ENCODE data around the gene LRRC8E. TPM values are rescaled to one million over a fixed set of nuclear protein-coding genes. Genes with fewer than 3 reads are reported as not detected.

The LRRC8E gene
- total RNA-seq, 1 donor from 2014 or later, result not detected

- peaks cover 10% of the 10 kb centered on the region for H3K4me1 Mint-ChIP-seq (ENCODE audit: low read depth, unreplicated experiment)
- H3K4me3 Mint-ChIP-seq (ENCODE audit: unreplicated experiment), result peak overlapping the region; percentile 97
- no peaks in the 10 kb centered on the region for H3K36me3 Mint-ChIP-seq (ENCODE audit: unreplicated experiment)
- peaks cover 14% of the 10 kb centered on the region for H3K27me3 Mint-ChIP-seq (ENCODE audit: unreplicated experiment)
- peaks cover 17% of the 10 kb centered on the region for H3K9me3 Mint-ChIP-seq (ENCODE audit: unreplicated experiment)
- TF ChIP-seq CTCF (IDR thresholded peaks at IDR 0.05; ENCODE audit: partially characterized antibody, unreplicated experiment), result no peak
- DNase-seq, result no peak
- H3K27ac Mint-ChIP-seq (ENCODE audit: unreplicated experiment), result peak overlapping the region; percentile 100
Measured at GRCh38 chr19:7942981-7943443, 54.7 kb downstream of the LRRC8E start.

DNA sequence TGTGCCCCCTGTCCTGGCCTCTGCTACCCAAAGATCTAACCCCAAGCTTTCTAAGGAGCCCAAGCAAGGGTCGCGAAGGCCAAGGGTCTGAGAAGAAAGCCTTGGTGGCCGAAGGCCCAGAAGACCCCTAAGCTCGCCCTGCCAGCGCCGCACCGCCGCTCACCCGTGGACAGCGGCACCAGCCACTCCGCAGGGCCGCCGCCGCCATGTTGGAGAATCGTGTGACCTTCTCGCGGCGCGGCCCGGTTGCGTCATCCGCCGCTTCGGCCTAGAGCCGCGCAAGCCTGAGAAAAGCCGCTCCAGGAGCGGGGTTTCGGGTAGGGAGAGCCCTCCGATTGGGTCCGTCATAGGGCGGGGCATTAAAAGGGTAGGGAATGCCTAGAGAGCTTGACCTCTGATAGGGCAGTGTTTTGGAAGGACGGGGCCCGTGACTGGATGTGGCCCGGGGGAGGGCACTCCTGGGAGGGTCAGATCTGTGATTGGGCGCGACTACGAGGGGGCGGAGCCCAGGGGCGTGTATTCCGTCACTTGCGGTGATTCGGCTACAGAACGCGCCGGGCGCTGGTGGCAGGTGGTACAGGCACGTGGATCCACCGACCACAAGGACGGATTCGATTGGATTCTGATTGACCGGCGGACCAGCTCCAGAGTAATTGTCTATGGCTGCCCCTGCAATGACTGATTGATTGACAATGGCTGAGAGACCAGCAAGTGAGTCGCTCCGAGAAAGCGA is 55.3 kb downstream of the LRRC8E start, which contains the start of gene TIMM44:
TIMM44 (minus strand) TSS at position 223 of the 733 bp plus-strand sequence; CDS start at position 208, 15 bp downstream.
- Mint-ChIP-seq H3K4me1 (ENCODE audit: low read depth, unreplicated experiment) (peaks cover 10% of the 10 kb centered on the region), H3K27me3 (ENCODE audit: unreplicated experiment) (peaks cover 14% of the 10 kb centered on the region), H3K27ac (ENCODE audit: unreplicated experiment) (peak within 1 kb of the TSS; percentile 100), H3K9me3 (ENCODE audit: unreplicated experiment) (peaks cover 19% of the 10 kb centered on the region), H3K36me3 (ENCODE audit: unreplicated experiment) (no peaks in the 10 kb centered on the region), H3K4me3 (ENCODE audit: unreplicated experiment) (peak within 1 kb of the TSS; percentile 97)
- DNase-seq, result peak; percentile 99
- TF ChIP-seq CTCF (IDR thresholded peaks at IDR 0.05; ENCODE audit: partially characterized antibody, unreplicated experiment), result no peak

- H3K4me1 Mint-ChIP-seq (ENCODE audit: low read depth, unreplicated experiment), result peaks cover 7% of the 10 kb centered on the region
- TF ChIP-seq CTCF (IDR thresholded peaks at IDR 0.05; ENCODE audit: partially characterized antibody, unreplicated experiment), result peak; percentile 98
- peaks cover 11% of the 10 kb centered on the region for H3K27me3 Mint-ChIP-seq (ENCODE audit: unreplicated experiment)
- peak; percentile 87 for DNase-seq
- H3K9me3 Mint-ChIP-seq (ENCODE audit: unreplicated experiment), result peaks cover 19% of the 10 kb centered on the region
- H3K36me3 Mint-ChIP-seq (ENCODE audit: unreplicated experiment), result no peaks in the 10 kb centered on the region
- H3K4me3 Mint-ChIP-seq (ENCODE audit: unreplicated experiment), result peak overlapping the region; percentile 97
- H3K27ac Mint-ChIP-seq (ENCODE audit: unreplicated experiment), result peak overlapping the region; percentile 100
Measured at GRCh38 chr19:7944177-7944761, 56.0 kb downstream of the LRRC8E start.

GRCh38 chr19:7947939-7948338 is 59.6 kb downstream of the LRRC8E start:
- H3K4me1 Mint-ChIP-seq (ENCODE audit: low read depth, unreplicated experiment), result peaks cover 14% of the 10 kb centered on the region
- no peak overlapping the region for H3K27ac Mint-ChIP-seq (ENCODE audit: unreplicated experiment)
- no peaks in the 10 kb centered on the region for H3K36me3 Mint-ChIP-seq (ENCODE audit: unreplicated experiment)
- TF ChIP-seq CTCF (IDR thresholded peaks at IDR 0.05; ENCODE audit: partially characterized antibody, unreplicated experiment), result no peak
- H3K27me3 Mint-ChIP-seq (ENCODE audit: unreplicated experiment), result peaks cover 12% of the 10 kb centered on the region
- no peak overlapping the region for H3K4me3 Mint-ChIP-seq (ENCODE audit: unreplicated experiment)
- H3K9me3 Mint-ChIP-seq (ENCODE audit: unreplicated experiment), result peaks cover 14% of the 10 kb centered on the region
- DNase-seq, result no peak

Other genes starting within 250 kb of the LRRC8E start
- gene RETN, start 219.5 kb upstream of the LRRC8E start, total RNA-seq (ENCODE audit: unreplicated experiment), result not detected
- gene MCEMP1, start 211.4 kb upstream of the LRRC8E start, total RNA-seq (ENCODE audit: unreplicated experiment), result not detected
- gene TRAPPC5, start 207.7 kb upstream of the LRRC8E start, total RNA-seq (ENCODE audit: unreplicated experiment), result 142 TPM
- gene FCER2, start 186.4 kb upstream of the LRRC8E start, total RNA-seq (ENCODE audit: unreplicated experiment), result not detected
- gene CLEC4G, start 156.4 kb upstream of the LRRC8E start, total RNA-seq (ENCODE audit: unreplicated experiment), result 14.8 TPM
- not detected for gene CD209, start 141.0 kb upstream of the LRRC8E start, total RNA-seq (ENCODE audit: unreplicated experiment)
- not detected for gene CLEC4M, start 125.3 kb upstream of the LRRC8E start, total RNA-seq (ENCODE audit: unreplicated experiment)
- gene EVI5L, start 58.3 kb upstream of the LRRC8E start, total RNA-seq (ENCODE audit: unreplicated experiment), result 36.4 TPM
- gene PRR36, start 14.1 kb upstream of the LRRC8E start, total RNA-seq (ENCODE audit: unreplicated experiment), result 37.4 TPM
- gene MAP2K7, start 15.4 kb downstream of the LRRC8E start, total RNA-seq (ENCODE audit: unreplicated experiment), result 44.2 TPM
- gene TGFBR3L, start 26.3 kb downstream of the LRRC8E start, total RNA-seq (ENCODE audit: unreplicated experiment), result 0.69 TPM
- 18.6 TPM for gene SNAPC2, start 31.8 kb downstream of the LRRC8E start, total RNA-seq (ENCODE audit: unreplicated experiment)
- gene CTXN1, start 37.6 kb downstream of the LRRC8E start, total RNA-seq (ENCODE audit: unreplicated experiment), result 90.6 TPM
- gene TIMM44, start 55.2 kb downstream of the LRRC8E start, total RNA-seq (ENCODE audit: unreplicated experiment), result 109 TPM
- 122 TPM for gene ELAVL1, start 117.1 kb downstream of the LRRC8E start, total RNA-seq (ENCODE audit: unreplicated experiment)
- not detected for gene CCL25, start 164.2 kb downstream of the LRRC8E start, total RNA-seq (ENCODE audit: unreplicated experiment)